HG03025 (cell line): Measurements from ENCODE around the gene MAP3K5.
"Not testable (repeated sequence)": the region's sequence is repeated elsewhere in the genome, so short reads cannot be mapped to it uniquely, and the experiment has no call there.

ENCODE experiments used
- ATAC-seq: cut with Tn5 transposase; IDR thresholded peaks from one replicate; pipeline ENCODE4 v1.9.1; 2021; ENCODE audit warnings: mild to moderate bottlenecking, moderate library complexity; ENCODE audit not compliant: unreplicated experiment, low FRiP score

MAP3K5 gene

GRCh38 chr6:136590846-136591245, 201.4 kb downstream of the MAP3K5 start:
- not testable (repeated sequence) for ATAC-seq

GRCh38 chr6:136587527-136587926, 204.8 kb downstream of the MAP3K5 start:
- no peak for ATAC-seq

- ATAC-seq: no peak
Measured at GRCh38 chr6:136586295-136586694, 206.0 kb downstream of the MAP3K5 start.

GRCh38 chr6:136585523-136585922, 206.8 kb downstream of the MAP3K5 start:
- not testable (repeated sequence) for ATAC-seq

- not testable (repeated sequence) for ATAC-seq
Measured at GRCh38 chr6:136584290-136584689, 208.0 kb downstream of the MAP3K5 start.

- ATAC-seq: no peak
Measured at GRCh38 chr6:136582711-136583471, 209.4 kb downstream of the MAP3K5 start.

- no peak for ATAC-seq
Measured at GRCh38 chr6:136579800-136580199, 212.5 kb downstream of the MAP3K5 start.

- ATAC-seq: no peak
Measured at GRCh38 chr6:136576821-136577220, 215.5 kb downstream of the MAP3K5 start.

- no peak for ATAC-seq
Measured at GRCh38 chr6:136571496-136571895, 220.8 kb downstream of the MAP3K5 start.

- no peak for ATAC-seq
Measured at GRCh38 chr6:136571065-136571464, 221.2 kb downstream of the MAP3K5 start.

- ATAC-seq: no peak
Measured at GRCh38 chr6:136568129-136568528, 224.1 kb downstream of the MAP3K5 start.

- ATAC-seq: no peak
Measured at GRCh38 chr6:136567688-136568087, 224.6 kb downstream of the MAP3K5 start.

GRCh38 chr6:136566851-136567250, 225.4 kb downstream of the MAP3K5 start:
- no peak for ATAC-seq

- ATAC-seq: no peak
Measured at GRCh38 chr6:136566007-136566487, 226.2 kb downstream of the MAP3K5 start.

GRCh38 chr6:136564180-136564579, 228.1 kb downstream of the MAP3K5 start:
- no peak for ATAC-seq

GRCh38 chr6:136563386-136564152, 228.7 kb downstream of the MAP3K5 start:
- no peak for ATAC-seq

- ATAC-seq: no peak
Measured at GRCh38 chr6:136562211-136562610, 230.1 kb downstream of the MAP3K5 start.

GRCh38 chr6:136553166-136553787, 239.0 kb downstream of the MAP3K5 start:
- no peak for ATAC-seq

- ATAC-seq: no peak
Measured at GRCh38 chr6:136552054-136552453, 240.2 kb downstream of the MAP3K5 start.

GRCh38 chr6:136551103-136551502, 241.2 kb downstream of the MAP3K5 start:
- no peak for ATAC-seq
